ENCODE data around the gene AXIN1.
A peak's percentile ranks its signal among the peaks of the same experiment; 100 is the strongest.
"Not testable (repeated sequence)": the region's sequence is repeated elsewhere in the genome, so short reads cannot be mapped to it uniquely, and the experiment has no call there.

Gene AXIN1

GRCh38 chr16:379961-380761, 27.6 kb upstream of the AXIN1 start:
- Histone ChIP-seq H3K9ac (ENCODE audit: low read depth, low read length) (no peak overlapping the region), H3K36me3 (ENCODE audit: insufficient read depth, low read length) (peaks cover 17% of the 10 kb centered on the region), H3K9me3 (replicated peaks; ENCODE audit: low read length) (no peaks in the 10 kb centered on the region), H3K4me3 (ENCODE audit: low read length) (peak overlapping the region; percentile 83), H3K4me1 (ENCODE audit: control insufficient read depth, insufficient read depth, low read length) (no peaks in the 10 kb centered on the region), H3K27me3 (ENCODE audit: control insufficient read depth, insufficient read depth, low read length) (no peaks in the 10 kb centered on the region), H3K4me2 (ENCODE audit: low read length) (peak overlapping the region; percentile 98)

GRCh38 chr16:379183-379960, 26.8 kb upstream of the AXIN1 start:
- Histone ChIP-seq H3K9me3 (replicated peaks; ENCODE audit: low read length) (no peaks in the 10 kb centered on the region), H3K36me3 (ENCODE audit: insufficient read depth, low read length) (peaks cover 25% of the 10 kb centered on the region), H3K27me3 (ENCODE audit: control insufficient read depth, insufficient read depth, low read length) (no peaks in the 10 kb centered on the region), H3K4me3 (ENCODE audit: low read length) (no peak overlapping the region), H3K9ac (ENCODE audit: low read depth, low read length) (no peak overlapping the region), H3K4me2 (ENCODE audit: low read length) (no peak overlapping the region), H3K4me1 (ENCODE audit: control insufficient read depth, insufficient read depth, low read length) (no peaks in the 10 kb centered on the region)

GRCh38 chr16:378821-379182, 26.3 kb upstream of the AXIN1 start:
- no peaks in the 10 kb centered on the region for H3K4me1 ChIP-seq (ENCODE audit: control insufficient read depth, insufficient read depth, low read length)
- peaks cover 28% of the 10 kb centered on the region for H3K36me3 ChIP-seq (ENCODE audit: insufficient read depth, low read length)
- no peak overlapping the region for H3K9ac ChIP-seq (ENCODE audit: low read depth, low read length)

DNA sequence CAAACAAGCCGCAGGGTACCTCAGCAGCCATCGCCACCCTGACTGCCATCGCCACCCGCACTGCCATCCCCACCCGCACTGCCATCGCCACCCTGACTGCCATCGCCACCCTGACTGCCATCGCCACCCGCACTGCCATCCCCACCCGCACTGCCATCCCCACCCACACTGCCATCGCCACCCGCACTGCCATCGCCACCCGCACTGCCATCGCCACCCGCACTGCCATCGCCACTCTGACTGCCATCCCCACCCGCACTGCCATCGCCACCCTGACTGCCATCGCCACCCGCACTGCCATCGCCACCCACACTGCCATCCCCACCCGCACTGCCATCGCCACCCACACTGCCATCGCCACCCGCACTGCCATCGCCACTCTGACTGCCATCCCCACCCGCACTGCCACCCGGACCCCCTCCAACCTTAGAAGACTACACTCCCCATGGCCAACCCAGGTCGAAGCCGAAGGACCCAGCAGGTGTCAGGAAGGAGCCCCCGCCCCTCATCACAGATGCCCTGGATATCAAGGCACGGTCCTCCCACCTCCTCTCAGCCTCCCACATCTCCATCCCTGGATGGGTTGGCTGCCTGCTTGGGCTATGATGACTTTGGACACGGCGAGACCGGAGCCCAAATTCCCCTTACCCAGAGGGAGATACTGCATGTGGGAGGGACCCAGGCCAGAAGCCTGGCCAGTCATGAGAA, 25.7 kb upstream of the AXIN1 start:
- not testable (repeated sequence) for H3K9me3 ChIP-seq (replicated peaks; ENCODE audit: low read length); H3K27me3 ChIP-seq (ENCODE audit: control insufficient read depth, insufficient read depth, low read length); H3K4me2 ChIP-seq (ENCODE audit: low read length); H3K4me1 ChIP-seq (ENCODE audit: control insufficient read depth, insufficient read depth, low read length); H3K9ac ChIP-seq (ENCODE audit: low read depth, low read length); H3K4me3 ChIP-seq (ENCODE audit: low read length)
- peaks cover 28% of the 10 kb centered on the region for H3K36me3 ChIP-seq (ENCODE audit: insufficient read depth, low read length)

More at GRCh38 chr16:378821-379182, 26.3 kb upstream of the AXIN1 start:
- no peaks in the 10 kb centered on the region for H3K27me3 ChIP-seq (ENCODE audit: control insufficient read depth, insufficient read depth, low read length)
- H3K9me3 ChIP-seq (replicated peaks; ENCODE audit: low read length): no peaks in the 10 kb centered on the region
- H3K4me3 ChIP-seq (ENCODE audit: low read length): no peak overlapping the region
- no peak overlapping the region for H3K4me2 ChIP-seq (ENCODE audit: low read length)

DNA sequence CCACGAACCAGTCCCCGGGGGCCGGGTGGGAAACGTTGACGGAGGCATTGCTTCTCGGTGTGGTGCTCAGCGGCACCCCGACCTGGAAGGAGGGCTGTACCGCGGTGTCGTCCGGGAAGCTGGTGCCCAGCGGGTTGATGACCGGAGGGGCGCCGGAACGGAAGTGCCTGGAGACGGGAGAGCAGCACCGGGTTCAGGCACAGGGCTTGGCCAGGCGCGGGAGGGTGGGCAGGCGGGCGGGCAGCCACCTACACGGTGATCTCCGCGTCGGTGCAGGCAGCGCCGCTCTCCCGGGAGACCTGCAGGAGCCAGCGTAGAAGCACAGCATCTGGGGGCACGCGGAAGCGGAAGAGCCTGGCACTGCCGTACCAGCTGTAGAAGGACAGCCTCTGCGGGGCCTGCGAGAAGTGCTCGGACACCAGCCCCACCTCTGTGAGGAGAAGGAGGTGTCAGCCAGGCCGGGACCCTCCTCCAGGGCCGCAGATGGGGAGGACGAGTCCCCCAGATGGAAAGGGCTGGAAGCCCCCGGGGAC, 25.0 kb upstream of the AXIN1 start:
- no peak overlapping the region for H3K4me3 ChIP-seq (ENCODE audit: low read length)
- no peaks in the 10 kb centered on the region for H3K9me3 ChIP-seq (replicated peaks; ENCODE audit: low read length)
- no peak overlapping the region for H3K4me2 ChIP-seq (ENCODE audit: low read length)
- peaks cover 33% of the 10 kb centered on the region for H3K36me3 ChIP-seq (ENCODE audit: insufficient read depth, low read length)
- no peaks in the 10 kb centered on the region for H3K4me1 ChIP-seq (ENCODE audit: control insufficient read depth, insufficient read depth, low read length)
- no peak overlapping the region for H3K9ac ChIP-seq (ENCODE audit: low read depth, low read length)
- no peaks in the 10 kb centered on the region for H3K27me3 ChIP-seq (ENCODE audit: control insufficient read depth, insufficient read depth, low read length)

DNA sequence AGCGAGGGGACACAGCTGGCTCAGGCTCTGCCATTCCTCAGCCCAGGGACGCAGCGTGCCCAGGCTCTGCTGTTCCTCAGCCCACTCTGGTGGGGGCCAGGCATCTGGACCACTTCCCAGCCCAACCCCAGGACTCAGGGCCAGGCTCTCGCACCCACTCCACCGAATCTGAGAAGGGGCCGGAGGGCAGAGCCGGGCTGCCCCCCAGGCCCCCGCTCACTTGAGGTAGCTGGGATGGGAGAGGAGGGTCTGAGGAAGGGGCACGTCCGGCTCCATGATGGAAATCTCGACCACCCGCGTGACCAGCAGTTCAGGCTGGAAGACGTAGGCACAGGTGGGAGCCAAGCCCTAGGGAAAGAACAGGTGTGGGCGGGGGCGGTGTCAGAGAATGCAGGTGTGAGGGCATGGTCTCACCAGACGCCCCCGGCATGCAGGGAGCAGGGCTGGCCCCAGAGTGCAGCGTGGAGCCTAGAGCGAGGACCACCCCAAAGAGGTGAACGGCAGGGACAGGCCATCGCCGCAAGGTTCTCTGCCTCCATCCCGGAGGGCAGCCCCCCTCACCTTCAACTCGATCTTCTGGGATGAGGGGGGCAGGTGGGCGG, 24.4 kb upstream of the AXIN1 start:
- Histone ChIP-seq H3K9me3 (replicated peaks; ENCODE audit: low read length) (no peaks in the 10 kb centered on the region), H3K4me1 (ENCODE audit: control insufficient read depth, insufficient read depth, low read length) (no peaks in the 10 kb centered on the region), H3K36me3 (ENCODE audit: insufficient read depth, low read length) (peaks cover 38% of the 10 kb centered on the region), H3K4me2 (ENCODE audit: low read length) (no peak overlapping the region), H3K27me3 (ENCODE audit: control insufficient read depth, insufficient read depth, low read length) (no peaks in the 10 kb centered on the region), H3K4me3 (ENCODE audit: low read length) (no peak overlapping the region), H3K9ac (ENCODE audit: low read depth, low read length) (no peak overlapping the region)

DNA sequence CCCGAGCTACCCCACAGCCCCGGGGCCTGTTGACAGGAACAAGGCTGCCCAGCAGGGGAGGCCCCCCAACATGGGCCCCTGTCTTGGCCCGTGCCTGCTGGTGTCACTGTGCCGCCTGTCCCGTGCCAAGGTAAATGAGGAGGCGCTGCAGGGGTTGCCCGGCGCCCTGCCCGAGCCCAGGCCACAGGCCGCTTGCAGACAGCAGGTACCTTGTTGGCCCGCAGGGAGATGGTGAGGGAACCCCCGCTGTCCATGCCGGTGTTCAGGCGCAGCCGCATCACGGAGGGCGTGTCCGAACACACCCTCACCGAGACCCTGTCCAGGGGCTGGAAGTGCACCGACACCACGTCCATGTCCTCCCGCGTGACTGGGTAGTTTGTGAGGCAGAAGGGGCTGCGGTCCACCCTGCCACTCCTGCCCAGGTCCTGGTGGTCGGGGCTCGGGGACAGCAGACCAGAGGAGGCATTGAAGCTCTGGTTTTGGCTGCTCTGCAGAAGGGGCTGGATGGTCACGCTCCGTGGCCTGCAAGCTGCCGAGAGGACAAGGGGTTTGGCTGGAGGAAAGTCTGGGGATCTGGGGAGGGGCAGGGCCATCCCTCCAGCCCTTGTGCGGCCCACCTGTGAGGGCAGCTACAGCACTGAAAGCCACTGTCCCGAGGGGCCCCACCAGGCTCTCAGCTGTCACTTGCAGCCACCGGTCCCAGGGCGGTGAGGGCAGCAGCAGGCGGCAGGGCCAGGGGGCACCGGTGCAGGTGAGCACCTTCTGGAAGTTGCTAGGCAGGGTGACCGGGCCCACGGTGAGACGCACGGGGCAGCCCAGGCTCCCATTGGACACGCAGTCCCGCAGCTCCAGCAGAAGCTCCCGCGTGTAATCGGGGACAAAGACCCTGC, 23.6 kb upstream of the AXIN1 start:
- Histone ChIP-seq H3K27me3 (ENCODE audit: control insufficient read depth, insufficient read depth, low read length) (no peaks in the 10 kb centered on the region), H3K9ac (ENCODE audit: low read depth, low read length) (no peak overlapping the region), H3K4me3 (ENCODE audit: low read length) (no peak overlapping the region), H3K9me3 (replicated peaks; ENCODE audit: low read length) (no peaks in the 10 kb centered on the region), H3K4me2 (ENCODE audit: low read length) (no peak overlapping the region), H3K4me1 (ENCODE audit: control insufficient read depth, insufficient read depth, low read length) (no peaks in the 10 kb centered on the region), H3K36me3 (ENCODE audit: insufficient read depth, low read length) (peaks cover 44% of the 10 kb centered on the region)

GRCh38 chr16:375212-375611, 22.7 kb upstream of the AXIN1 start:
- peaks cover 44% of the 10 kb centered on the region for H3K36me3 ChIP-seq (ENCODE audit: insufficient read depth, low read length)
- H3K4me1 ChIP-seq (ENCODE audit: control insufficient read depth, insufficient read depth, low read length): peaks cover 5% of the 10 kb centered on the region
- H3K4me2 ChIP-seq (ENCODE audit: low read length): no peak overlapping the region
- no peak overlapping the region for H3K4me3 ChIP-seq (ENCODE audit: low read length)
- H3K27me3 ChIP-seq (ENCODE audit: control insufficient read depth, insufficient read depth, low read length): no peaks in the 10 kb centered on the region
- H3K9me3 ChIP-seq (replicated peaks; ENCODE audit: low read length): no peaks in the 10 kb centered on the region
- no peak overlapping the region for H3K9ac ChIP-seq (ENCODE audit: low read depth, low read length)

DNA sequence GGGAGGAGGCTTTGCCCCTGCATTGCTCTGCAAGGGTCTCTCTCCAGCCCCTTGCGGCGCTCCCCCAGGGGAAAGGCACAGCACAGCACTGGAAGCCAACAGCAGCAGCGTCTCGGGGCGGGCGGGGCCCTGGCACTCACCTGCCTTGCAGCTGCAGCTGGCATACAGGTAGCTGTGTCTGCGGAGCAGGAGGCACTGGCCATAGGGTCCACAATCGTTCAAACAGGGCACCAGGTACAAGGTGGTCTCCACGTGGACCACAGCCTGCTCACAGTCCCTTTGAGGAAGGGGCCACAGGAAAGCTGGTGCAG, 22.0 kb upstream of the AXIN1 start:
- H3K9ac ChIP-seq (ENCODE audit: low read depth, low read length): no peak overlapping the region
- peaks cover 44% of the 10 kb centered on the region for H3K36me3 ChIP-seq (ENCODE audit: insufficient read depth, low read length)
- no peak overlapping the region for H3K4me2 ChIP-seq (ENCODE audit: low read length)
- peaks cover 9% of the 10 kb centered on the region for H3K4me1 ChIP-seq (ENCODE audit: control insufficient read depth, insufficient read depth, low read length)
- H3K27me3 ChIP-seq (ENCODE audit: control insufficient read depth, insufficient read depth, low read length): no peaks in the 10 kb centered on the region
- H3K9me3 ChIP-seq (replicated peaks; ENCODE audit: low read length): no peaks in the 10 kb centered on the region
- no peak overlapping the region for H3K4me3 ChIP-seq (ENCODE audit: low read length)

GRCh38 chr16:373848-374615, 21.5 kb upstream of the AXIN1 start:
- no peak overlapping the region for H3K4me3 ChIP-seq (ENCODE audit: low read length)
- peaks cover 13% of the 10 kb centered on the region for H3K4me1 ChIP-seq (ENCODE audit: control insufficient read depth, insufficient read depth, low read length)
- no peaks in the 10 kb centered on the region for H3K27me3 ChIP-seq (ENCODE audit: control insufficient read depth, insufficient read depth, low read length)
- H3K9me3 ChIP-seq (replicated peaks; ENCODE audit: low read length): no peaks in the 10 kb centered on the region
- no peak overlapping the region for H3K4me2 ChIP-seq (ENCODE audit: low read length)
- H3K36me3 ChIP-seq (ENCODE audit: insufficient read depth, low read length): peaks cover 44% of the 10 kb centered on the region
- no peak overlapping the region for H3K9ac ChIP-seq (ENCODE audit: low read depth, low read length)
